SK-N-SH treated with all-trans-retinoic acid at 6 μM for 48 hours (cell line): ENCODE results near the gene ZNF80.

Source experiments
- ATAC-seq: fragments of 200-7000 bp; cut with Tn5 transposase; 3 replicates; pipeline ENCODE4 v1.9.1; 2020; ENCODE audit warnings: mild to moderate bottlenecking, moderate library complexity
- BACH2 ChIP-seq: fragments of 250-450 bp; sonication (Bioruptor Pico); IDR thresholded peaks from 2 replicates; pipeline ENCODE4 v1.9.0; 2021; ENCODE audit warnings: mild to moderate bottlenecking, borderline replicate concordance
- CSDC2 ChIP-seq: fragments of 250-450 bp; sonication (Bioruptor Pico); IDR thresholded peaks from 2 replicates; pipeline ENCODE4 v1.5.0; 2020; ENCODE audit warnings: mild to moderate bottlenecking, moderate library complexity
- ESRRG ChIP-seq: fragments of 250-450 bp; sonication (Bioruptor Pico); IDR thresholded peaks from 2 replicates; pipeline ENCODE4 v1.6.1; 2021; ENCODE audit warnings: mild to moderate bottlenecking
- GLIS3 ChIP-seq: fragments of 250-450 bp; sonication (Bioruptor Pico); IDR thresholded peaks from 2 replicates; pipeline ENCODE4 v1.5.0; 2020; ENCODE audit warnings: mild to moderate bottlenecking, moderate library complexity
- ISL1 ChIP-seq: fragments of 250-450 bp; sonication (Bioruptor Pico); IDR thresholded peaks from 2 replicates; pipeline ENCODE4 v2.1.2; 2022; ENCODE audit warnings: mild to moderate bottlenecking, moderate library complexity
- PPARA ChIP-seq: fragments of 250-450 bp; sonication (Bioruptor Pico); IDR thresholded peaks from 2 replicates; pipeline ENCODE4 v1.5.0; 2020; ENCODE audit warnings: mild to moderate bottlenecking, borderline replicate concordance
- RARB ChIP-seq: fragments of 250-450 bp; sonication (Bioruptor Pico); IDR thresholded peaks from 2 replicates; pipeline ENCODE4 v1.8.0; 2021; ENCODE audit warnings: mild to moderate bottlenecking, moderate library complexity
- SNAI2 ChIP-seq: fragments of 250-450 bp; sonication (Bioruptor Pico); IDR thresholded peaks from 2 replicates; pipeline ENCODE4 v1.5.0; 2020; ENCODE audit warnings: mild to moderate bottlenecking, moderate library complexity
- TCF4 ChIP-seq: fragments of 250-450 bp; sonication (Bioruptor Pico); IDR thresholded peaks from 2 replicates; pipeline ENCODE4 v1.8.0; 2021; ENCODE audit warnings: mild to moderate bottlenecking, moderate library complexity, borderline replicate concordance
- TOX ChIP-seq: fragments of 250-450 bp; sonication (Bioruptor Pico); IDR thresholded peaks from 2 replicates; pipeline ENCODE4 v1.8.0; 2021; ENCODE audit warnings: mild to moderate bottlenecking, moderate library complexity, borderline replicate concordance
- TSHZ2 ChIP-seq: fragments of 250-450 bp; sonication (Bioruptor Pico); IDR thresholded peaks from 2 replicates; pipeline ENCODE4 v1.5.0; 2020; ENCODE audit warnings: mild to moderate bottlenecking, moderate library complexity
- ZC3H10 ChIP-seq: fragments of 250-450 bp; sonication (Bioruptor Pico); IDR thresholded peaks from 2 replicates; pipeline ENCODE4 v1.5.1; 2021; ENCODE audit warnings: mild to moderate bottlenecking, moderate library complexity
- ZFP3 ChIP-seq: fragments of 250-450 bp; sonication (Bioruptor Pico); IDR thresholded peaks from 2 replicates; pipeline ENCODE4 v1.5.0; 2020; ENCODE audit warnings: mild to moderate bottlenecking, moderate library complexity
- ZFP30 ChIP-seq: fragments of 450-650 bp; formaldehyde crosslinking; IDR thresholded peaks from 2 replicates; pipeline ENCODE4 v1.5.0; 2022; ENCODE audit warnings: mild to moderate bottlenecking, moderate library complexity
- ZNF565 ChIP-seq: fragments of 450-650 bp; formaldehyde crosslinking; conservative IDR thresholded peaks from 2 replicates; pipeline ENCODE4 v1.5.0; 2020; ENCODE audit warnings: low read depth, mild to moderate bottlenecking, moderate library complexity
- ZNF70 ChIP-seq: fragments of 450-650 bp; formaldehyde crosslinking; IDR thresholded peaks from 2 replicates; pipeline ENCODE4 v1.5.0; 2020; ENCODE audit warnings: mild to moderate bottlenecking, moderate library complexity
- ZNF8 ChIP-seq: fragments of 450-650 bp; formaldehyde crosslinking; IDR thresholded peaks from 2 replicates; pipeline ENCODE4 v1.5.0; 2020; ENCODE audit warnings: mild to moderate bottlenecking, moderate library complexity
- TF ChIP-seq, protein P1 (sequence below): fragments of 250-450 bp; sonication (Bioruptor Pico); IDR thresholded peaks from 2 replicates; pipeline ENCODE4 v1.8.0; 2021; ENCODE audit warnings: low read depth, mild to moderate bottlenecking, moderate library complexity, borderline replicate concordance
- TF ChIP-seq, protein P2 (sequence below): fragments of 250-450 bp; sonication (Bioruptor Pico); IDR thresholded peaks from 2 replicates; pipeline ENCODE4 v1.8.0; 2020; ENCODE audit warnings: mild to moderate bottlenecking, moderate library complexity, borderline replicate concordance
- TF ChIP-seq, protein P3 (sequence below): fragments of 250-450 bp; sonication (Bioruptor Pico); IDR thresholded peaks from 2 replicates; pipeline ENCODE4 v1.5.1; 2021; ENCODE audit warnings: mild to moderate bottlenecking, moderate library complexity
- TF ChIP-seq, protein P4 (sequence below): fragments of 250-450 bp; sonication (Bioruptor Pico); IDR thresholded peaks from 2 replicates; pipeline ENCODE4 v1.5.1; 2020; ENCODE audit warnings: low read depth, mild to moderate bottlenecking, moderate library complexity

ZNF80 gene

GRCh38 chr3:114213292-114213626, 24.1 kb downstream of the ZNF80 start (continued):
- TF ChIP-seq, protein P1, sequence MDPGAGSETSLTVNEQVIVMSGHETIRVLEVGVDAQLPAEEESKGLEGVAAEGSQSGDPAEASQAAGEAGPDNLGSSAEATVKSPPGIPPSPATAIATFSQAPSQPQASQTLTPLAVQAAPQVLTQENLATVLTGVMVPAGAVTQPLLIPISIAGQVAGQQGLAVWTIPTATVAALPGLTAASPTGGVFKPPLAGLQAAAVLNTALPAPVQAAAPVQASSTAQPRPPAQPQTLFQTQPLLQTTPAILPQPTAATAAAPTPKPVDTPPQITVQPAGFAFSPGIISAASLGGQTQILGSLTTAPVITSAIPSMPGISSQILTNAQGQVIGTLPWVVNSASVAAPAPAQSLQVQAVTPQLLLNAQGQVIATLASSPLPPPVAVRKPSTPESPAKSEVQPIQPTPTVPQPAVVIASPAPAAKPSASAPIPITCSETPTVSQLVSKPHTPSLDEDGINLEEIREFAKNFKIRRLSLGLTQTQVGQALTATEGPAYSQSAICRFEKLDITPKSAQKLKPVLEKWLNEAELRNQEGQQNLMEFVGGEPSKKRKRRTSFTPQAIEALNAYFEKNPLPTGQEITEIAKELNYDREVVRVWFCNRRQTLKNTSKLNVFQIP (CRISPR knock-in tag), result no peak
- TF ChIP-seq ZFP3 (no peak), ZC3H10 (CRISPR knock-in tag) (no peak), CSDC2 (CRISPR knock-in tag) (no peak), ISL1 (CRISPR knock-in tag) (no peak)

DNA sequence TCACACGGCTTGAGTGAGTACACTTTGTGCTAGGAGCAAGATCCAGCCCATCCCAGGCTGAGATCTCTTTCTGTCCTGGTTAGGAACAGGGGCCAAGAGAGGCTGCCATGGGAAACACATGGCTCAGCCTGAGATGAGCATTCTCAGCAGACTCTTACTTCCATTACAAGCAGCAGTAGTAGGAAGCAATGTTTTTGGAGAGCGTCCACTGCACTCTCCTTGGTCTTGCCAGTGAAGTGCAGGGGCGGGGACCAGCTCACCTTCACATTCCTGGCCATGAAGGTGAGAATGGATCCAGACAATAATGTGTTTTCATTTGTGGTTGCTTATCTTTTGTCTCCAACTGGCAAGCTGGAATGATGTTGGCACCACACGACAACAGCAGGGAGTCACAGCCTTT, 24.7 kb downstream of the ZNF80 start:
- ATAC-seq, result no peak
- TF ChIP-seq TCF4 (no peak), GLIS3 (no peak), RARB (CRISPR knock-in tag) (no peak), ISL1 (CRISPR knock-in tag) (no peak), TSHZ2 (CRISPR knock-in tag) (no peak), TOX (CRISPR knock-in tag) (no peak), ZNF8 (CRISPR knock-in tag) (no peak)
- TF ChIP-seq, protein P2, sequence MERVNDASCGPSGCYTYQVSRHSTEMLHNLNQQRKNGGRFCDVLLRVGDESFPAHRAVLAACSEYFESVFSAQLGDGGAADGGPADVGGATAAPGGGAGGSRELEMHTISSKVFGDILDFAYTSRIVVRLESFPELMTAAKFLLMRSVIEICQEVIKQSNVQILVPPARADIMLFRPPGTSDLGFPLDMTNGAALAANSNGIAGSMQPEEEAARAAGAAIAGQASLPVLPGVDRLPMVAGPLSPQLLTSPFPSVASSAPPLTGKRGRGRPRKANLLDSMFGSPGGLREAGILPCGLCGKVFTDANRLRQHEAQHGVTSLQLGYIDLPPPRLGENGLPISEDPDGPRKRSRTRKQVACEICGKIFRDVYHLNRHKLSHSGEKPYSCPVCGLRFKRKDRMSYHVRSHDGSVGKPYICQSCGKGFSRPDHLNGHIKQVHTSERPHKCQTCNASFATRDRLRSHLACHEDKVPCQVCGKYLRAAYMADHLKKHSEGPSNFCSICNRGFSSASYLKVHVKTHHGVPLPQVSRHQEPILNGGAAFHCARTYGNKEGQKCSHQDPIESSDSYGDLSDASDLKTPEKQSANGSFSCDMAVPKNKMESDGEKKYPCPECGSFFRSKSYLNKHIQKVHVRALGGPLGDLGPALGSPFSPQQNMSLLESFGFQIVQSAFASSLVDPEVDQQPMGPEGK (CRISPR knock-in tag), result no peak
- TF ChIP-seq, protein P1 (CRISPR knock-in tag), result no peak

DNA sequence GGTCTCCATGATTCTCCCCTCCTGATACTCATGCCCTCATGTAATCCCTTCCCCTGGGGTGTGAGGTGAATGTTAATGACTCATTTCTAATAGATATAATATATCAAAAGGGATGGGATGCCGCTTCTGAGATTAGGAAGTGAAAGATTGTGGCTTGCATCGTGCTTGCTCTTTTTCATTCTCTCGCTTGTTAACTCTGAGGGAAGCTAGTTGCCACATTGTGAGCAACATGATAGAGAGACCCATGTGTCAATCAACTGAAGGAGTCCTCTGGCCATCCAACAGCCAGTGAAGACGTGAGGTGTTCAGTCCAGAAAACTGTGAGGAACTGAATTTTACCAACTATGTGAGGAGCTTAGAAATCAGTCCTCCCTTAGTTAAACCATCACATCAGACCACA, 29.6 kb downstream of the ZNF80 start:
- ATAC-seq, result no peak
- no peak for TF ChIP-seq ZFP3
- TF ChIP-seq, protein P3, sequence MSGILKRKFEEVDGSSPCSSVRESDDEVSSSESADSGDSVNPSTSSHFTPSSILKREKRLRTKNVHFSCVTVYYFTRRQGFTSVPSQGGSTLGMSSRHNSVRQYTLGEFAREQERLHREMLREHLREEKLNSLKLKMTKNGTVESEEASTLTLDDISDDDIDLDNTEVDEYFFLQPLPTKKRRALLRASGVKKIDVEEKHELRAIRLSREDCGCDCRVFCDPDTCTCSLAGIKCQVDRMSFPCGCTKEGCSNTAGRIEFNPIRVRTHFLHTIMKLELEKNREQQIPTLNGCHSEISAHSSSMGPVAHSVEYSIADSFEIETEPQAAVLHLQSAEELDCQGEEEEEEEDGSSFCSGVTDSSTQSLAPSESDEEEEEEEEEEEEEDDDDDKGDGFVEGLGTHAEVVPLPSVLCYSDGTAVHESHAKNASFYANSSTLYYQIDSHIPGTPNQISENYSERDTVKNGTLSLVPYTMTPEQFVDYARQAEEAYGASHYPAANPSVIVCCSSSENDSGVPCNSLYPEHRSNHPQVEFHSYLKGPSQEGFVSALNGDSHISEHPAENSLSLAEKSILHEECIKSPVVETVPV (CRISPR knock-in tag), result no peak
- TF ChIP-seq RARB (CRISPR knock-in tag), result no peak
- no peak for TF ChIP-seq TCF4
- TF ChIP-seq CSDC2 (CRISPR knock-in tag), result no peak
- no peak for TF ChIP-seq ZNF565
- no peak for TF ChIP-seq SNAI2 (CRISPR knock-in tag)
- no peak for TF ChIP-seq BACH2 (CRISPR knock-in tag)
- TF ChIP-seq ZNF70 (CRISPR knock-in tag), result no peak
- TF ChIP-seq ZFP30, result no peak
- TF ChIP-seq ISL1 (CRISPR knock-in tag), result no peak
- TF ChIP-seq, protein P1 (CRISPR knock-in tag), result no peak
- no peak for TF ChIP-seq GLIS3
- TF ChIP-seq, protein P4, sequence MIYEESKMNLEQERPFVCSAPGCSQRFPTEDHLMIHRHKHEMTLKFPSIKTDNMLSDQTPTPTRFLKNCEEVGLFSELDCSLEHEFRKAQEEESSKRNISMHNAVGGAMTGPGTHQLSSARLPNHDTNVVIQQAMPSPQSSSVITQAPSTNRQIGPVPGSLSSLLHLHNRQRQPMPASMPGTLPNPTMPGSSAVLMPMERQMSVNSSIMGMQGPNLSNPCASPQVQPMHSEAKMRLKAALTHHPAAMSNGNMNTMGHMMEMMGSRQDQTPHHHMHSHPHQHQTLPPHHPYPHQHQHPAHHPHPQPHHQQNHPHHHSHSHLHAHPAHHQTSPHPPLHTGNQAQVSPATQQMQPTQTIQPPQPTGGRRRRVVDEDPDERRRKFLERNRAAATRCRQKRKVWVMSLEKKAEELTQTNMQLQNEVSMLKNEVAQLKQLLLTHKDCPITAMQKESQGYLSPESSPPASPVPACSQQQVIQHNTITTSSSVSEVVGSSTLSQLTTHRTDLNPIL (CRISPR knock-in tag), result no peak
- TF ChIP-seq ESRRG (CRISPR knock-in tag), result no peak
- no peak for TF ChIP-seq TSHZ2 (CRISPR knock-in tag)
- TF ChIP-seq PPARA (CRISPR knock-in tag), result no peak
